HG03064 (cell line): ENCODE results near the gene ACMSD.
"Not testable (repeated sequence)": the region's sequence is repeated elsewhere in the genome, so short reads cannot be mapped to it uniquely, and the experiment has no call there.

Experiments used
- ATAC-seq: cut with Tn5 transposase; IDR thresholded peaks from one replicate; pipeline ENCODE4 v1.9.1; 2021; ENCODE audit warnings: low read depth; ENCODE audit not compliant: unreplicated experiment

The ACMSD gene

GRCh38 chr2:134838143-134838620, at the start of gene ACMSD:
ACMSD (plus strand) TSS chr2:134838616; CDS start chr2:134838683, 67 bp downstream.
- ATAC-seq: no peak

DNA sequence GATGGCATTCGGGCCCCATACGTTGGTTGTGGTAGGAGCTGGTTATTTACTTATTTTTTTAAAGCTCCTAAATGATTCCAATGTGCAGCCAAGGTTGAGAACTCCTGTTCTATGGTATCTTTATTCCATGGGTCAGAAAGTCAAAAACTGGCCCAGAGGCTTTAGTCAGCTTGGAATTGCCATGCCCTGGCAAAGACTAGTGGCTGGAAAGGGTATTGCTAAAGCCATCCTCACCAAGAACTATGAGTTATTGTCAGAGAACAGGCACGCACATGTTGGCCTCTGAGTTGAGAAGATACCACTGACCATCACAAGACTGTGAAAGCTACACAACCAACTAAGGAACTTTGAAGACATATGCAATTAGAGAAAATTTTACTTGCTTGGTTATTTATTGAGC, 47.9 kb upstream of the ACMSD start:
- no peak for ATAC-seq

DNA sequence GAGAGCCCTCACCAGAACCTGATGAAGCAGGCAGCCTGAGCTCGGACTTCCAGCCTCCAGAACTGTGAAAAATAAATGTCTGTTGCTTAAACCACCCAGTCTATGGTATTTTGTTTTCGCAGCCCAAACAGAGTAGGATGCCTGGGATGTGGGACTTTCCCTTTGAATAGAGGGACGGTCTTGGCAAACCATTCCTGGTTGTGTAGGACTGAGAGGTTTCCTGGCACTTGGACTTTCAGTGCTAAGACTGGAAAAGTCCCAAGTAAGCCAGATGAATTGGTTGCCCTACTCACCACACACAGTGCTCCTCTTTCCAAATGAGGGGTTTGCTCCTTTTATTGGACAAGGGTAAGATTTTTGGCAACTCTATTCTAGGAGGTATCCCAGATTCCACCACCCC, 46.8 kb upstream of the ACMSD start:
- no peak for ATAC-seq

DNA sequence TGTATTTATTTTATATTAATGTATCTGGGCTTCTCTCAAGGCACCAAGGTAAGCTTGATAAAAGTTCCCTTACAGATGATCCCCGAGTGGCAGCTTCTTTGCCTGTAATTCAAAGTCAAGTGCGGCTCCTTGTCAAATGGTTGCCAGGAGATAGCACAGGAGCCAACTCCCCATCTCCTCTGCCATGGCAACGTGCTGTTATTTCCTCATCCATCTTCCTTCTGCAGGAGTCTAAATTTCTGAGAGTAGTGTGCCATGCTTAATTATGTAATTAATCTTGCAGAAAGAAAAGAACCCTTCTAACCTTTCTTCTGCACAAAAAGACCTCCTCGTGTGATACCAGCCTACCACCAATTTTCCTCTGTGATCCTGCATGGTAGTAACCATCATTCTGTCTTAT, 46.2 kb upstream of the ACMSD start:
- no peak for ATAC-seq

- no peak for ATAC-seq
Measured at GRCh38 chr2:134795765-134796164, 42.7 kb upstream of the ACMSD start.

DNA sequence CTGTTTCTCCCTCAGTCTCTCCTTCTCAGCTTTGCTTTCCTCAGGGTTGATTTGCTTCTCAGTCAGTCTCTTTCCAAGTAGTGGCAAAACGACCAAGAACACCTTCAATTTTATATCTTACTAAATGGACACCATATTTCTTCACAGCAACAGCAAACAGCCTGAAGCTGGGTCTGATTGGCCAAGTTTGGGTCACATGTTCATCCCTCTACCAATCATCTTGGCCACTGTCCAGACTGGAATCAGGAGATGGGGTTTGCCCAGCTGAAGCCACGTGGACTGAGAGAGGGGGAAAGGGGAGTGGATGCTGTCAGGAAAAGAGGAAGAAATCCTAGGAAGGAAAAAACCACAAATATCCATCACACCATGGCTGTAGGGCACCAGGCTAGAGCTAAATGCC, 42.0 kb upstream of the ACMSD start:
- ATAC-seq: no peak

- ATAC-seq: no peak
Measured at GRCh38 chr2:134799936-134800335, 38.5 kb upstream of the ACMSD start.

- no peak for ATAC-seq
Measured at GRCh38 chr2:134800341-134800740, 38.1 kb upstream of the ACMSD start.

DNA sequence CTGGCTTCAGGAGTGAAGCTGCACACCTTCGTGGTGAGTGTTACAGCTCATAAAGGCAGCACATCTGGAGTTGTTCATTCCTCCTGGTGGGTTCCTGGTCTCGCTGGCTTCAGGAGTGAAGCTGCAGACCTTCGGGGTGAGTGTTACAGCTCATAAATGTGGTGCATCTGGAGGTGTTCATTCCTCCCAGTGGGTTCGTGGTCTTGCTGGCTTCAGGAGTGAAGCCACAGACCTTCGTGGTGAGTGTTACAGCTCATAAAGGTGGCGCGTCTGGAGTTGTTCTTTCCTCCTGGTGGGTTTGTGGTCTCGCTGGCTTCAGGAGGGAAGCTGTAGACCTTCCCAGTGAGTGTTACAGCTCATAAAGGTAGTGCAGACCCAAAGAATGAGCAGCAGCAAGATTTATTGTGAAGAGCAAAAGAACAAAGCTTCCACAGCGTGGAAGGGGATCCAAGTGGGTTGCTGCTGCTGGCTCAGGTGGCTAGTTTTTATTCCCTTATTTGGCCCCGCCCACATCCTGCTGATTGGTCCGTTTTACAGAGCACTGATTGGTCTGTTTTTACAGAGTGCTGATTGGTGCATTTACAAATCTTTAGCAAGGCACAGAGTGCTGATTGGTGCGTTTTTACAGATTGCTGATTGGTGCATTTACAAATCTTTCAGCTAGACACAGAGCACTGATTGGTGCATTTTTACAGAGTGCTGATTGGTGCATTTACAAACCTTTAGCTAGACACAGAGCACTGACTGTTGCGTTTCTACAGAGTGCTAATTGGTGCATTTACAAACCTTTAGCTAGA, 34.6 kb upstream of the ACMSD start:
- not testable (repeated sequence) for ATAC-seq

DNA sequence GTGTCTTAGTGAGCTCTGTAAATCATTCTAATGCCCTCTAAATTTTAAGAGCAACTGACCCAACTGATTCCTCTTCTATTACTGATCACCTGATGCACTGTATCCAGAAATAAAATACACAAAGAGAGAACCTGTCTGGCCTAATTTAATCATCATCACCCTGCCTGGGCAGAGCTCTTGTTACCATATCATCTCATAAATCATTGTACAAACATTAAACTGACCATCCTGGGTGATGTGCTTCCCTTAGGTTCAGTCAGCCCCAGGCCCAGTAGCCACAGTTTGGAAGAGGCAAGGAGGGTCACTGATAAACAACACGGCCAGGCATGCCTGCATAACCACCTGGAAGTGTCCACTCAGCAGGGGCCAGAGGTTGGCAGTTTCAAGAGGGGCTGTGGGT, 22.7 kb upstream of the ACMSD start:
- ATAC-seq: no peak

GRCh38 chr2:134818321-134818720, 20.1 kb upstream of the ACMSD start:
- ATAC-seq: no peak

- no peak for ATAC-seq
Measured at GRCh38 chr2:134819334-134819733, 19.1 kb upstream of the ACMSD start.

DNA sequence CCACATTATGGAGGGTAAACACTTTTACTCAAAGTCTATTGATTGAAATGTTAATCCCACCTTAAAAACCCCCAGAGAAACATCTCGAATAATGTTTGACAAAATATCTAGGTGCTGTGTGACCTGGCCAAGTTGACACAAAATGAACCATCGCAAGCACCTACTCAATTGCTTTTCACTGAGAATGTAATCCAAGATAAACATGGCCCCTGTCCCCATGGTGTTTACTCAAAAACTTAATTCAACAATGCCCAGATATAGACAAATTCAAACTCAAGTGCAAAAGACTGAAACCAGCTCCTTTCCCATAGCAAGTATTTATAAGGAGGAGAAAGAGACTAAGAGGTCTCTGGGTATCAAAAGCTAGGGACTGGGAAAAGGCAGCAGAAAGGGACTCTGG, 15.0 kb upstream of the ACMSD start:
- no peak for ATAC-seq

- ATAC-seq: no peak
Measured at GRCh38 chr2:134823832-134824231, 14.6 kb upstream of the ACMSD start.

DNA sequence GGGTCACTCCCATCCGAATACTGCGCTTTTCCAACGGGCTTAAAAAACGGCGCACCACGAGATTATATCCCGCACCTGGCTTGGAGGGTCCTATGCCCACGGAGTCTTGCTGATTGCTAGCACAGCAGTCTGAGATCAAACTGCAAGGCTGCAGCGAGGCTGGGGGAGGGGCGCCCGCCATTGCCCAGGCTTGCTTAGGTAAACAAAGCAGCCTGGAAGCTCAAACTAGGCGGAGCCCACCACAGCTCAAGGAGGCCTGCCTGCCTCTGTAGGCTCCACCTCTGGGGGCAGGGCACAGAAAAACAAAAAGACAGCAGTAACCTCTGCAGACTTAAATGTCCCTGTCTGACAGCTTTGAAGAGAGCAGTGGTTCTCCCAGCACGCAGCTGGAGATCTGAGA, 12.7 kb upstream of the ACMSD start:
- not testable (repeated sequence) for ATAC-seq

DNA sequence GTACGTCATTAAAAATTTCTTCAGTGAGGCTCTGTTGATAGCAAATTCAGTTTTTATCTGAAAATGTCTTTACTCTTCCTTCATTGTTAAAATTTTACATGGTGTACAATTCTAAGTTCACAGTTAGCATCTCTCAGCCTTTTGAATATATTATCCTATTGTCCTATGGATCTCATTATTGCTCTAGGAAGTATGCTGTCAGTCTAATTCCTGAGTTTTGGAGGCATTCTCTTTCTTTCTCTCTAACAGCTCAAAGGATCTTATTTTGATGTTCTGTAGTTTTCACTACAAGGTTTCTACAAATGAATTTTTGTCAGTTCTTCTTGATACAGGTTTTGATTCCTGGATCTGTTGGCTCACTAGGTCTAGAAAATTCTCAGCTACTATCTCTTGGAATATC, 2.9 kb upstream of the ACMSD start:
- no peak for ATAC-seq

DNA sequence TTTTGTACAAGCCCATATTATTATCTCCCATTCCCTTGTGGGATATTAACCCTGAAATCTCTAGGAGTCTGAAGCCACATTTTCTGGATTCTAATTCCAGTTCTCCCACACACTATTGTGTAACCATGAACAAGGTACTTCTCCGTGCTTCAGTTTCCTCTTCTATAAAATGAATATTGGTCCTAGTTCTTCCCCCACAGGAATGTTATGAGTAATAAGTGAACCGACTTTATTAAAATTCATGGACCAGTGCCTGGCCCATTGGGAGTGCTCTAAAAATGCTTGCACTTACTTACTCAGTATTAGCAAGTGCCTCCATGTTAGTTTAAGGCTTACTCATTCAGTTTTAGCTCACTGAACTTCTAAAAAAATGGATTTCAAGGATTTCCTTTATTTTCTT, 1.4 kb upstream of the ACMSD start:
- no peak for ATAC-seq

- no peak for ATAC-seq
Measured at GRCh38 chr2:134839649-134840048, 1.2 kb downstream of the ACMSD start.

- ATAC-seq: no peak
Measured at GRCh38 chr2:134842930-134843490, 4.6 kb downstream of the ACMSD start.

- ATAC-seq: no peak
Measured at GRCh38 chr2:134843968-134844367, 5.6 kb downstream of the ACMSD start.

- no peak for ATAC-seq
Measured at GRCh38 chr2:134845028-134845427, 6.6 kb downstream of the ACMSD start.

DNA sequence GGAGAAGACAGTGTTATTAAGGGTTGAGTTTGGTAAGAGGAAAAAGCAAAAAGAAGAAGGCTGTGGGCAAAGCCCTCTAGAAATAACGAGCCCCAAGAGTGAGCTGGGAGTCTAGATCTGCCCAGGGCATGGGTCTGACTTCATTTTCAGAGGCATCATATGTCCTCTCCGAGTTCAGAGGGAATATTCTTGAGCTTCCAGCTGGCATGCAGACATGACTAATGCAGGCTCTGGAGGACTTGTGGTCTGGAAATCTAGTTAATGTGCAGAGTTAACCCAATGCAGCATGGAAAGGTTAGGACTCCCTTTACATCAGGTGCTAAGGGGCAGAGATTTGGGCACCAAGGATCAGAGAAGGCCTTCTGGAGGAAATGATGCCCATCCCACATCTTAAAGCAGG, 7.3 kb downstream of the ACMSD start:
- ATAC-seq: no peak
